Esophagus muscularis mucosa (tissue), 4 donors: ENCODE data around the gene HSPB6. TPM values are rescaled to one million over a fixed set of nuclear protein-coding genes. Genes with fewer than 3 reads are reported as not detected.

ENCODE experiments used
- DNase-seq: peaks from one replicate; pipeline ENCODE4 v3.0.0-alpha.2; 2017; ENCODE audit errors: extremely low spot score
- H3K27ac ChIP-seq, 4 donors: fragments of 200-600 bp; sonication (generic); replicated peaks in 1 of 4; 1 replicate in 3 of 4; 2 replicates in 1 of 4; pipeline ENCODE4 v1.5.1; 2016 to 2019; ENCODE audit warnings: mild to moderate bottlenecking in 1 of 4
- H3K27me3 ChIP-seq, 4 donors: fragments of 200-600 bp; sonication (generic); one replicate each; pipeline versions ENCODE4 v1.5.1 to v1.6.0; 2016 to 2019
- H3K36me3 ChIP-seq, 4 donors: fragments of 200-600 bp; sonication (generic); one replicate each; pipeline ENCODE4 v1.5.1; 2016 to 2019
- H3K4me1 ChIP-seq, 4 donors: fragments of 200-600 bp; sonication (generic); one replicate each; pipeline ENCODE4 v1.5.1; 2016 to 2019
- H3K4me3 ChIP-seq, 4 donors: fragments of 200-600 bp; sonication (generic); 1 replicate in 2 of 4; 2 replicates in 2 of 4; pipeline ENCODE4 v1.5.1; 2016 to 2019; ENCODE audit warnings: mild to moderate bottlenecking in 4 of 4, moderate library complexity in 1 of 4
- H3K9me3 ChIP-seq, 4 donors: fragments of 200-600 bp; sonication (generic); 1 replicate in 3 of 4; 2 replicates in 1 of 4; pipeline ENCODE4 v1.5.1; 2016 to 2019
- EP300 ChIP-seq: sonication (generic); formaldehyde crosslinking; IDR thresholded peaks from one replicate; pipeline ENCODE4 v1.6.1; 2017; ENCODE audit warnings: antibody characterized with exemption
- POLR2A ChIP-seq: fragments of 450-650 bp; IDR thresholded peaks from one replicate; pipeline ENCODE4 v1.6.1; 2017; ENCODE audit warnings: antibody characterized with exemption, moderate library complexity, mild to moderate bottlenecking, low read depth
- POLR2AphosphoS5 ChIP-seq, 2 donors: sonication (generic); formaldehyde crosslinking; IDR thresholded peaks; one replicate each; pipeline ENCODE4 v1.6.1; 2017; ENCODE audit warnings: antibody characterized with exemption in 2 of 2
- WGBS: methylation state at CpG from one replicate; pipeline ENCODE4 v1.1.5; 2018; 5-methylcytosine and 5-hydroxymethylcytosine counted together
- intact Hi-C: fragments of 100-400 bp; cut with DNase I; formaldehyde crosslinking; loops from one replicate; pipeline ENCODE4 v1.15.1; 2023
- total RNA-seq, 4 donors: library from RNA; depleted of rRNA; stranded (reverse); fragments of >200 nt; gene quantifications; one replicate each; pipeline versions ENCODE4 v1.1.0 to v1.2.1, GENCODE V29; 2016
- TF ChIP-seq, protein P1 (sequence below), 3 experiments: fragments of 200-600 bp in 2 of 3; fragments of 450-650 bp in 1 of 3; sonication (generic) in 2 of 3; IDR thresholded peaks; one replicate each; pipeline ENCODE4 v1.5.1; 2017 to 2019; ENCODE audit warnings: antibody characterized with exemption in 3 of 3, mild to moderate bottlenecking in 2 of 3, moderate library complexity in 1 of 3

The HSPB6 gene
- total RNA-seq, 4 donors from 2014 or later: 64.4 to 146 (median 105) TPM

DNA sequence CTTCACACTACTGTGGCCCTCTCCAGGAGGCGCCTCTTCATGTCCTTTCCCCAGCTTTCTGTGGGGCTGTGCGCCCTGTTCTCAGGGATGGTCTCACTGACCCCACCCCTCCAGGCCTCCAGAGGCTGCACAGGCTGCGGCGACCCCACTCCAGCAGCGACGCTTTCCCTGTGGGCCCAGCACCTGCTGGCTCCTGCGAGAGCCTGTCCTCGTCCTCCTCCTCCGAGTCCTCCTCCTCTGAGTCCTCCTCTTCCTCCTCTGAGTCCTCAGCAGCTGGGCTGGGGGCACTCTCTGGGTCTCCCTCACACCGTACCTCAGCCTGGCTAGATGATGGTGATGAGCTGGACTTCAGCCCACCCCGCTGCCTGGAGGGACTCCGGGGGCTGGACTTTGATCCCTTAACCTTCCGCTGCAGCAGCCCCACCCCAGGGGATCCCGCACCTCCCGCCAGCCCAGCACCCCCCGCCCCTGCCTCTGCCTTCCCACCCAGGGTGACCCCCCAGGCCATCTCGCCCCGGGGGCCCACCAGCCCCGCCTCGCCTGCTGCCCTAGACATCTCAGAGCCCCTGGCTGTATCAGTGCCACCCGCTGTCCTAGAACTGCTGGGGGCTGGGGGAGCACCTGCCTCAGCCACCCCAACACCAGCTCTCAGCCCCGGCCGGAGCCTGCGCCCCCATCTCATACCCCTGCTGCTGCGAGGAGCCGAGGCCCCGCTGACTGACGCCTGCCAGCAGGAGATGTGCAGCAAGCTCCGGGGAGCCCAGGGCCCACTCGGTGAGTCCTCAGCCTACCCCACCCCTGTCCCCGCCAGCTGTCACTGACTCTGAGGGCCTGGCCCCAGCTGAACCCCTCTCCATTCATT, 29.7 kb upstream of the HSPB6 start:
- Histone ChIP-seq H3K27ac (no peak overlapping the region), H3K27me3 (peaks cover 0 to 10% (median 0%) of the 10 kb centered on the region in 4 donors), H3K4me1 (no peaks in the 10 kb centered on the region), H3K4me3 (no peak overlapping the region), H3K9me3 (no peaks in the 10 kb centered on the region), H3K36me3 (peaks cover 0 to 52% (median 24%) of the 10 kb centered on the region in 4 donors)
- 90% methylated on average over 27 of the region's 31 CpGs for WGBS
- DNase-seq: no peak
- TF ChIP-seq POLR2AphosphoS5 (IDR thresholded peaks at IDR 0.05): no peak
- no peak for TF ChIP-seq EP300
- TF ChIP-seq POLR2A: no peak
- TF ChIP-seq, protein P1, sequence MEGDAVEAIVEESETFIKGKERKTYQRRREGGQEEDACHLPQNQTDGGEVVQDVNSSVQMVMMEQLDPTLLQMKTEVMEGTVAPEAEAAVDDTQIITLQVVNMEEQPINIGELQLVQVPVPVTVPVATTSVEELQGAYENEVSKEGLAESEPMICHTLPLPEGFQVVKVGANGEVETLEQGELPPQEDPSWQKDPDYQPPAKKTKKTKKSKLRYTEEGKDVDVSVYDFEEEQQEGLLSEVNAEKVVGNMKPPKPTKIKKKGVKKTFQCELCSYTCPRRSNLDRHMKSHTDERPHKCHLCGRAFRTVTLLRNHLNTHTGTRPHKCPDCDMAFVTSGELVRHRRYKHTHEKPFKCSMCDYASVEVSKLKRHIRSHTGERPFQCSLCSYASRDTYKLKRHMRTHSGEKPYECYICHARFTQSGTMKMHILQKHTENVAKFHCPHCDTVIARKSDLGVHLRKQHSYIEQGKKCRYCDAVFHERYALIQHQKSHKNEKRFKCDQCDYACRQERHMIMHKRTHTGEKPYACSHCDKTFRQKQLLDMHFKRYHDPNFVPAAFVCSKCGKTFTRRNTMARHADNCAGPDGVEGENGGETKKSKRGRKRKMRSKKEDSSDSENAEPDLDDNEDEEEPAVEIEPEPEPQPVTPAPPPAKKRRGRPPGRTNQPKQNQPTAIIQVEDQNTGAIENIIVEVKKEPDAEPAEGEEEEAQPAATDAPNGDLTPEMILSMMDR (IDR thresholded peaks at IDR 0.05): no peak
- intact Hi-C loops: loop anchor here (10.0 kb wide), 1 partner anchor 68 kb away; the partner anchor contains the start of genes KIRREL2 and NPHS1

DNA sequence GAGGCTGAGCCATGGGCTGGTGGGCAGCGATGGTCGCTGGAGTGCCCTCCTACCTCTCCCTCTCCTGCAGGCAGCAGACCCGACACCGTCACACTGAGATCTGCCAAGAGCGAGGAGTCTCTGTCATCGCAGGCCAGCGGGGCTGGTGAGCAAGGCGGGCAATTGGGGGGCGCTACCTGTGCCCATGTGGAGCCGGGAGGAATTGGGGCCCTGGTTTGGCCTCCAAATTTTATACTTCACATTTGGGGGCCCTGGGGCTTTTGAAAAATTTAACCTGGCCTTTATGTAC, 28.5 kb upstream of the HSPB6 start:
- intact Hi-C loops: loop anchor here (10.0 kb wide), 1 partner anchor 70 kb away; the partner anchor contains the start of genes KIRREL2 and NPHS1
- TF ChIP-seq, protein P1 (IDR thresholded peaks at IDR 0.05): no peak
- TF ChIP-seq POLR2A: no peak
- no peak for TF ChIP-seq EP300
- Histone ChIP-seq H3K27ac (no peak overlapping the region), H3K4me1 (no peaks in the 10 kb centered on the region), H3K9me3 (no peaks in the 10 kb centered on the region), H3K4me3 (no peak overlapping the region), H3K27me3 (no peaks in the 10 kb centered on the region), H3K36me3 (peaks cover 6 to 65% (median 34%) of the 10 kb centered on the region in 4 donors)
- DNase-seq: no peak
- WGBS: 93% methylated on average over 8 of the region's 10 CpGs

DNA sequence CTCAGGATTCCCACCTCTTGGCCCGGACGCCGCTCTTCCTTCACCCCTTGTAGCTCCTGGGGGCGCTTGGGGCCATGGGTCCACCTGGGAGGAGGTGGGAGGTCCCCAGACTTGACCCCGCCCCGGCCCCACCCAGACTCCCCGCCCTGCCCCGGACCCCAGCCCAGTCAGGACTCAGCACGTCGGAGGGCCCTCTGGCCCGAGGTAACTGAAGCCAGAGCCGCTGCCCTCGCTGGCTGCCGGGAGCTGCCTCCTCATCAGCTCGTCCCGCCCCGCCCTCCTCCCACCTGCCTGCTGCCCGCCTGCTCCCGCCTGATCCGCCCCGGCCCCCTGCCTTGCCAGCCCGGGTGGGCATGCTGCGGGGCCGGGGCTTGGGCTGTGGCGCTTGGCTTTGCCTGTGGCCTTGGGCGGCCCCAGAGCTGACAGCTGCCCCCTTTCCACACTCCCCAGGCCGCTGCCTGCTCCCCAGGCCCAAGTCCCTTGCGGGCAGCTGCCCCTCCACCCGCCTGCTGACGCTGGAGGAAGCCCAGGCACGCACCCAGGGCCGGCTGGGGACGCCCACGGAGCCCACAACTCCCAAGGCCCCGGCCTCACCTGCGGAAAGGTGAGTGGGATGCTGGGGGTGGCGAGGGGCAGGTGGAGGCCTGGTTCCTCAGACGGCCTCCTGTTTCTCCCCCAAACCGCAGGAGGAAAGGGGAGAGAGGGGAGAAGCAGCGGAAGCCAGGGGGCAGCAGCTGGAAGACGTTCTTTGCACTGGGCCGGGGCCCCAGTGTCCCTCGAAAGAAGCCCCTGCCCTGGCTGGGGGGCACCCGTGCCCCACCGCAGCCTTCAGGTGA, 27.9 kb upstream of the HSPB6 start:
- no peak overlapping the region for H3K27ac ChIP-seq
- H3K4me3 ChIP-seq: no peak overlapping the region
- 79% methylated on average over 34 of the region's 45 CpGs for whole genome bisulfite sequencing
- H3K4me1 ChIP-seq: no peaks in the 10 kb centered on the region
- no peak for DNase-seq
- intact Hi-C loops: loop anchor here (10.0 kb wide), 1 partner anchor 70 kb away; the partner anchor contains the start of genes KIRREL2 and NPHS1
- H3K27me3 ChIP-seq: no peaks in the 10 kb centered on the region
- TF ChIP-seq EP300 (no peak), POLR2A (no peak), POLR2AphosphoS5 (IDR thresholded peaks at IDR 0.05) (no peak)
- TF ChIP-seq, protein P1 (IDR thresholded peaks at IDR 0.05): no peak
- peaks cover 6 to 71% (median 37%) of the 10 kb centered on the region in 4 donors for H3K36me3 ChIP-seq
- no peaks in the 10 kb centered on the region for H3K9me3 ChIP-seq

DNA sequence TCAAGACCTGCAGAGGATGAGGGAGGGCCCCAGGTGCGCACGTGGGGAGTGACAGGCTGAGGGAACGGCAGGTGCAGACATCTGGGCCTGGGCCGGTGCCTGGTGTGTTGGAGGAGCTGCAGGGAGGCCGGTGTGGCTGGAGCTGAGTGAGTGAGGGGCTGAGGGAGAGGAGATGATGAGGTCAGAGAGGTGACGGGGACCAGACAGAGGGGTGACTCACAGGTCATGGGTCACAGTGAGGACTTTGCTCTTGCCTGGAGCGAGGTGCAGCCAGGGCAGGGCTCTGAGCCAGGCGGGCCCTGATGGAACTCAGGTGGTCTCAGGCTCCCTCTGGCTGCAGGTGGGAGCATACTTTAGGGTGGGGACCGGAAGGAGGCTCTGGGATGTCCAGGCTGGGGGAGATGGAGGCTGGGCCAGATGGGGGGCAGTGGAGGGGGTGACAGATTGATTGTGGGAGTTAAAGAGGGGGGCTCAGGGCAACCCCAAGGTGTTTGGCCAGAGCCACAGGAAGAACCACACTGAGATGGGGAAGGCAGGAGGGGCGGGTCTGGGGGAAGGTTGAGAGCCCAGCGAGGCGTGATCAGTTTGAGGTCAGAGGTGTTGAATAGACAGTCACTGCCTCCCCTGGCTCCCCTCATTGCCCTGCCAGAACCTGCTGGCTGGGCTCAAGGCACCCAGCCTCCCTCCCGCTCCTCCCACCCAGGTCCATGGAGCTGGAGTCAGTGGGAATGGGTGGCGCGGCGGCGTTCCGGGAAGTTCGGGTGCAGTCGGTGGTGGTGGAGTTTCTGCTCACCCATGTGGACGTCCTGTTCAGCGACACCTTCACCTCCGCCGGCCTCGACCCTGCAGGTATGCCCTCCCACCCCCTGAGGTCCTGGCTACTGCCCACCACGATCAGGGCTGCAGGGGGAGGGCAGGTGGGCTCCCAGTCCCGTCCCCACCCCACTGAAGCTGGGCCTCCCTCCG, 26.9 kb upstream of the HSPB6 start:
- H3K36me3 ChIP-seq: peaks cover 6 to 74% (median 41%) of the 10 kb centered on the region in 4 donors
- TF ChIP-seq, protein P1 (IDR thresholded peaks at IDR 0.05): no peak
- no peak for TF ChIP-seq POLR2A
- TF ChIP-seq EP300: no peak
- no peak for TF ChIP-seq POLR2AphosphoS5 (IDR thresholded peaks at IDR 0.05)
- 84% methylated on average over 23 of the region's 28 CpGs for WGBS
- H3K27ac ChIP-seq: no peak overlapping the region
- no peaks in the 10 kb centered on the region for H3K9me3 ChIP-seq
- no peaks in the 10 kb centered on the region for H3K4me1 ChIP-seq
- intact Hi-C loops: loop anchor here (10.0 kb wide), 1 partner anchor 71 kb away; the partner anchor contains the start of genes KIRREL2 and NPHS1
- H3K27me3 ChIP-seq: no peaks in the 10 kb centered on the region
- no peak overlapping the region for H3K4me3 ChIP-seq
- no peak for DNase-seq
